GM12878 (cell line): Measurements from ENCODE around the gene MAML2. TPM values are rescaled to one million over a fixed set of nuclear protein-coding genes. Genes with fewer than 3 reads are reported as not detected.

Experiments
- BCL11A ChIP-seq: IDR thresholded peaks from 2 replicates; pipeline ENCODE4 v1.6.1; 2011; ENCODE audit warnings: low read depth, low read length
- RCOR1 ChIP-seq: conservative IDR thresholded peaks from 2 replicates; pipeline ENCODE4 v1.6.1; 2012; ENCODE audit warnings: low read depth, low read length, improper control_type of control experiment
- SIN3A ChIP-seq: IDR thresholded peaks from 2 replicates; pipeline ENCODE4 v1.6.1; 2012; ENCODE audit warnings: low read depth, low read length, improper control_type of control experiment
- TCF12 ChIP-seq: IDR thresholded peaks from 2 replicates; pipeline ENCODE4 v1.6.1; 2011; ENCODE audit warnings: low read depth, mild to moderate bottlenecking, low read length
- polyA plus RNA-seq, 11 experiments: library from polyadenylated mRNA; depleted of rRNA in 4 of 11; unstranded in 6 of 11; stranded (reverse) in 5 of 11; fragments of >200 nt; fragmentation: Nextera tagmentation in 4 of 11; fragmentation: Illumina TruSeq in 1 of 11; extraction: Ambion mirVana in 4 of 11; extraction: Trizol in 1 of 11; gene quantifications; 1 replicate in 1 of 11; 2 replicates in 10 of 11; pipeline versions ENCODE4 v1.2.1 to v1.2.3, GENCODE V29; 2011 to 2016; ENCODE audit warnings: inconsistent platforms in 2 of 11, missing spikeins in 2 of 11, low read depth in 1 of 11
- total RNA-seq, 4 experiments: library from RNA; depleted of rRNA in 3 of 4; stranded (reverse); fragments of >200 nt in 3 of 4; fragmentation: Illumina TruSeq in 1 of 4; extraction: Trizol in 1 of 4; gene quantifications; 2 replicates each; pipeline versions ENCODE4 v1.2.1 to v1.2.3, GENCODE V29; 2013 to 2021
- TF ChIP-seq, protein P1 (sequence below): fragments of 450-650 bp; formaldehyde crosslinking; IDR thresholded peaks from 2 replicates; pipeline ENCODE4 v1.4.0; 2022; ENCODE audit warnings: mild to moderate bottlenecking, moderate library complexity
- TF ChIP-seq, protein P2 (sequence below): fragments of 450-650 bp; IDR thresholded peaks from 2 replicates; pipeline ENCODE4 v1.6.1; 2017; ENCODE audit warnings: mild to moderate bottlenecking, moderate library complexity

MAML2 gene
- total and polyA plus RNA-seq, 10 of the 15 experiments (the other 5 are each of a cell fraction or from before 2014, with no cell fraction given) = 2.5 to 15.1 (median 12.0) TPM

DNA sequence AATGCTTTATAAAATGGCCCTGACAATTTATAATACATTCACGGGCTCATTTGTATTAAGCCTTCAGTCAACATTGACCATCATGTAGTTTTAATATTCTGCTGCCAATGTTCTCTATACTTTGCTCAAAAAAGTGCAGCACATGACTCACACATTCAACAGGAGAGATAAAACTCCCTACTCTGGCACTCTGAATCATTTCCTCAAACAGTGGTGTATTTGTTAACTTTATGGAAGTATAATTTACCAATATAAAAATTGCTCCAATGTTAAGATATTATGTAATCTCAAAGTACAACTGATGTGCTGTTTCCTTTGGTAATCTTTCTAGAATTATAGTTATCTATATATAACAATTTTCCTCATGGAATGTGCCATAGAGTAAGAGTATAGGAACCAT is 39.9 kb downstream of the MAML2 start (continued):
- TF ChIP-seq, protein P1, sequence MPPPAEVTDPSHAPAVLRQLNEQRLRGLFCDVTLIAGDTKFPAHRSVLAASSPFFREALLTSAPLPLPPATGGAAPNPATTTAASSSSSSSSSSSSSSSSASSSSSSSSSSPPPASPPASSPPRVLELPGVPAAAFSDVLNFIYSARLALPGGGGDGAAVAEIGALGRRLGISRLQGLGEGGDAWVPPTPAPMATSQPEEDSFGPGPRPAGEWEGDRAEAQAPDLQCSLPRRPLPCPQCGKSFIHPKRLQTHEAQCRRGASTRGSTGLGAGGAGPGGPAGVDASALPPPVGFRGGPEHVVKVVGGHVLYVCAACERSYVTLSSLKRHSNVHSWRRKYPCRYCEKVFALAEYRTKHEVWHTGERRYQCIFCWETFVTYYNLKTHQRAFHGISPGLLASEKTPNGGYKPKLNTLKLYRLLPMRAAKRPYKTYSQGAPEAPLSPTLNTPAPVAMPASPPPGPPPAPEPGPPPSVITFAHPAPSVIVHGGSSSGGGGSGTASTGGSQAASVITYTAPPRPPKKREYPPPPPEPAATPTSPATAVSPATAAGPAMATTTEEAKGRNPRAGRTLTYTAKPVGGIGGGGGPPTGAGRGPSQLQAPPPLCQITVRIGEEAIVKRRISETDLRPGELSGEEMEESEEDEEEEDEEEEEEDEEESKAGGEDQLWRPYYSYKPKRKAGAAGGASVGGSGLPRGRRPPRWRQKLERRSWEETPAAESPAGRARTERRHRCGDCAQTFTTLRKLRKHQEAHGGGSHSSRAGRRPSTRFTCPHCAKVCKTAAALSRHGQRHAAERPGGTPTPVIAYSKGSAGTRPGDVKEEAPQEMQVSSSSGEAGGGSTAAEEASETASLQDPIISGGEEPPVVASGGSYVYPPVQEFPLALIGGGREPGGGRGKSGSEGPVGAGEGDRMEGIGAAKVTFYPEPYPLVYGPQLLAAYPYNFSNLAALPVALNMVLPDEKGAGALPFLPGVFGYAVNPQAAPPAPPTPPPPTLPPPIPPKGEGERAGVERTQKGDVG (CRISPR knock-in tag) = no peak
- TF ChIP-seq RCOR1 (no peak), SIN3A (no peak), BCL11A (no peak), TCF12 (no peak)
- TF ChIP-seq, protein P2, sequence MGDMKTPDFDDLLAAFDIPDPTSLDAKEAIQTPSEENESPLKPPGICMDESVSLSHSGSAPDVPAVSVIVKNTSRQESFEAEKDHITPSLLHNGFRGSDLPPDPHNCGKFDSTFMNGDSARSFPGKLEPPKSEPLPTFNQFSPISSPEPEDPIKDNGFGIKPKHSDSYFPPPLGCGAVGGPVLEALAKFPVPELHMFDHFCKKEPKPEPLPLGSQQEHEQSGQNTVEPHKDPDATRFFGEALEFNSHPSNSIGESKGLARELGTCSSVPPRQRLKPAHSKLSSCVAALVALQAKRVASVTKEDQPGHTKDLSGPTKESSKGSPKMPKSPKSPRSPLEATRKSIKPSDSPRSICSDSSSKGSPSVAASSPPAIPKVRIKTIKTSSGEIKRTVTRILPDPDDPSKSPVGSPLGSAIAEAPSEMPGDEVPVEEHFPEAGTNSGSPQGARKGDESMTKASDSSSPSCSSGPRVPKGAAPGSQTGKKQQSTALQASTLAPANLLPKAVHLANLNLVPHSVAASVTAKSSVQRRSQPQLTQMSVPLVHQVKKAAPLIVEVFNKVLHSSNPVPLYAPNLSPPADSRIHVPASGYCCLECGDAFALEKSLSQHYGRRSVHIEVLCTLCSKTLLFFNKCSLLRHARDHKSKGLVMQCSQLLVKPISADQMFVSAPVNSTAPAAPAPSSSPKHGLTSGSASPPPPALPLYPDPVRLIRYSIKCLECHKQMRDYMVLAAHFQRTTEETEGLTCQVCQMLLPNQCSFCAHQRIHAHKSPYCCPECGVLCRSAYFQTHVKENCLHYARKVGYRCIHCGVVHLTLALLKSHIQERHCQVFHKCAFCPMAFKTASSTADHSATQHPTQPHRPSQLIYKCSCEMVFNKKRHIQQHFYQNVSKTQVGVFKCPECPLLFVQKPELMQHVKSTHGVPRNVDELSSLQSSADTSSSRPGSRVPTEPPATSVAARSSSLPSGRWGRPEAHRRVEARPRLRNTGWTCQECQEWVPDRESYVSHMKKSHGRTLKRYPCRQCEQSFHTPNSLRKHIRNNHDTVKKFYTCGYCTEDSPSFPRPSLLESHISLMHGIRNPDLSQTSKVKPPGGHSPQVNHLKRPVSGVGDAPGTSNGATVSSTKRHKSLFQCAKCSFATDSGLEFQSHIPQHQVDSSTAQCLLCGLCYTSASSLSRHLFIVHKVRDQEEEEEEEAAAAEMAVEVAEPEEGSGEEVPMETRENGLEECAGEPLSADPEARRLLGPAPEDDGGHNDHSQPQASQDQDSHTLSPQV = no peak
